ENCODE measurements around the gene DCUN1D3.
"Not testable (repeated sequence)": the region's sequence is repeated elsewhere in the genome, so short reads cannot be mapped to it uniquely, and the experiment has no call there.

The DCUN1D3 gene

DNA sequence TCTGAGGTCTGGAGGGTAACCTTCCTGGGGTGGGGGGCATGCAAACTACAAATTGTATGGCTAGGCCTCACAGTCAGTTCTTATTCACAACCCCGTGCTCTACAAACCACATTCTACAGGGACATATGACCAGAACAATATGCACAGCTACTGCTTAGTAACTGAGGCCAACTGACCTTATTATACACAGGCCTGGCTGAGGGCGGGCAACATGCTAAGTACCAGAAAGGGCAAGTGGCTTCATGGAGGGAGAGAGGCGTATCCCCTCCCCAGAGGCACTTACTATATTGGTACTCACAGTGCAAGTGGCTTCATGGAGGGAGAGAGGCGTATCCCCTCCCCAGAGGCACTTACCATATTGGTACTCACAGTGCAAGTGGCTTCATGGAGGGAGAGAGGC, 39.2 kb downstream of the DCUN1D3 start:
- DNase-seq: not testable (repeated sequence)

DNA sequence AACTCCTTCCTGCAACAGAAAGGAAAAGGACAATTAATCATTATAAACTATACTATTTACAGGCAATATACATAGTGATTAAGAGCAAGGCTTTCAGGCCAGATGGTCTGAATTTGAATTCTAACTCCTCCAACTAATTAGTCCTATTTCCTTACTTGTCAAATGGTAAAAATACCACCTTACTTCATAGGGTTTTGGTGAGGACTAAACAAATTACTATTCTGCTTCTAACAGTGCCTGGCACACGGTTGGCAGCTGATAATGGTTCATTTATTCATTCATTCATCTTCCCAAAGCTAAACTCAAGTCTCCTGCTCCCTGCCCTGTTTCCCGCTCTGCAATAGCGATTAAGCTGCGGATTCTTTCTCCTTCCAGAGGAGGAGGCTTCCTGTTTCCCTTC, 39.8 kb downstream of the DCUN1D3 start:
- no peak for DNase-seq

DNA sequence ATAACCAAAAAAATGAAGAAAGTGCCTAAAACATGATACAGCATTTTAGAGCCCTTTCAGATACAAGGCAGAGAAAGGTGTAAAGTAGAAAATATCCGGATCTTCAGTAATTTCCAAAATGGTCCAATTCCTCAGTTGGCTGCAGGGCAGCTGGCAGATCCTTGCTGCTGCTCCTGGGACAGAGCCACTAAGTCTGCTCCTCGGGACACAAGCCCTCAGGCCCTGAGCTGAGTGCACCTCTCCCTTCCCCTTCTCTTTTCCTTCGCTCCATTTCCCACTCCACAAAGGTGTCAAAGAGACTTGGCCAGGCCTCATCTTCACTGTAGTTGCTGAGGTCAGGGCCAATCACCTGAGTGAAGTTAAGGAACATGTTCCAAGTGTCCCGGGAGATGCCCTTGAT, 40.5 kb downstream of the DCUN1D3 start:
- no peak for DNase-seq

DNA sequence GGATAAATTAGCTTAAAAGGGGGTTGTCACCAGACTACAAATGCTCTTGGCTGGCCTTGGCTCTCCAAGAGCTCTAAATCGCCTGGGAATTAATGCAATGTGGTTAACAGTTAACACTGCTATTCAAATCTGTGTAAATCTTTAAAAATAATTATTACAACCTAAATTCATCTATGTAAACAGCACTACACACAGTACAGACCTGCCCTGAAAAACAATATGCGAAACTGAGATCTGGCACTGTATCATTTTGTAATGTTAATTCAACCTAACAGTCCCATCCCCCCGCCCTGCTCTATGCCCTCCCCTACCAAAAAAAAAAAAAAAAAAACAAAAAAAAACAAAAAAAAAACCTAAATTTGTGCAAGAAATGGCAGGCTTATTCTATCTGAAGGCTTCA, 40.9 kb downstream of the DCUN1D3 start:
- no peak for DNase-seq

DNA sequence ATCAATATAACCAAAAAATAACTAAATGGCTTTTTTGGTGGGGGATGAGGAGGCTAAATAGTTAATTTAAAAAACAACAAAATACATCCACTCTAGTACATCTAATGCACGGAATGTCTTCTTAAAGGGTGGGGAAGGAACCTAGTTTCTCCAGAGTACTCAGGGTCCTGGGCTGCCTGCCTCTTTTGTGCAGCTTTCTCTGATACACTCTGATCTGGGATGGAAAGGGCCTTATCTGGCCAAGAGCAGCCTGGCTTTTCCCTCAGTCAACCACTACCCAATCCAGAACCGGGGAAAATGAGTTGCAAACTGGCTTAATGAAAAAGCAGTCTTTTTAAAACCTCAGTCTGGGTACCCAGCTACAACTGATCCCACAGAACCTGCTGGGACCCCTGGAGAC, 42.9 kb downstream of the DCUN1D3 start:
- DNase-seq: no peak

GRCh38 chr16:20854963-20855362, 45.2 kb downstream of the DCUN1D3 start:
- no peak for DNase-seq

- no peak for DNase-seq
Measured at GRCh38 chr16:20853981-20854620, 46.1 kb downstream of the DCUN1D3 start.

GRCh38 chr16:20853143-20853542, 47.0 kb downstream of the DCUN1D3 start:
- no peak for DNase-seq

- DNase-seq: no peak
Measured at GRCh38 chr16:20851601-20852000, 48.6 kb downstream of the DCUN1D3 start.

- no peak for DNase-seq
Measured at GRCh38 chr16:20850981-20851380, 49.2 kb downstream of the DCUN1D3 start.

DNA sequence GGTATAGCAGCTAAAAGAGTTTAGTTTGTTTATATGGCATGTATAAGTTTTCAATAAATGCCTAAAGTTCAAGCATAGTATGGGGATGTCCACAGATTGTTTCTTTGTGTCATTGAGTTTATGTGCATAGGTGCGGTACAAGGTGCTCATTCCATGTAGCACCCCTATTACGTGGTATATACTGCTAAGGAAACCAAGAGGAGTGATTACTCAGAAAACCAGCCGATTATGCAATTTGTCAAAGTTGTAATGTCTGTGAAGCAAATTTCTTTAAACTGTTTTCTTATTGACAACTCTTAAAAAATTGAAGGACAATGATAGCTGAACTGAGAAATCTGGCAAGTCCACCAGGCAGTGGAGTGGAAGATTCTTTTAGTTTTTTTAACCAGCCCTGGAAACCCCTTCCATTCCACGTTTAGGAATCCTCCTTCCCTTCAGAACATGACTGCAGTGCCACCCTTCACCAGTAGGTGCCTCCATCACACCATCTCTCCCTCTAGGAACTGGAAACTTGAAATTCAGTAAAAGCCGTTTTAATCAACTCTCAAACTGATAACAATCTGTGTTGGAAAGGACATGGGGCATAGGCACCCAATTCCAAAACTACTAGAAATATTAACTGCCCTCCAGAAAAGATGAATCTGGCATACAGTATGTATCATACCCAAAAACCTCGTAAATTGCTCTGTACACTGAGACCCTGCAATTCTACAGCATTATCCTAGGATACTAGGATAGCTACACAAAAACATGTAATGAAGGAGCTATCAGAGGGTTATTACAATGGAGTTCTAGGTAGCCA, 50.4 kb downstream of the DCUN1D3 start:
- DNase-seq: peak; percentile 33

DNA sequence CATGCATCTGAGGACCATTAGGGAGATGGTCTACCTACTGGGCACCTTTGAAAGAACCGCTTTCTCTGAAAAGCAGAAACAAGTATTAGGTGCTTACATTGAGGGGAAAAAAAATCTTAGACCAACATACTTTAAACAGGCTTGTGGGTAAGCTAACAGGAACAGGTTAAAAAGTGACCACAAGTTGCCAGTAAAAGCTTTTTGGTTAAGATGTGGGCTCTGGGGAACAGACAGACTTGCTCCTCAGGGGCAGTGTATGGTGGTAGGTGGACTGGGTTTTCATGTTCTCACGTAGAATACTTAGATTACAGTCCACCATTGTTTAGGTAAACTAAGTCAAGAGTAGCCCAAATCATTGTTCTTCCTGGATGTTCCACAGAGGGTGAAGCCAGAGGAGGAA, 52.6 kb downstream of the DCUN1D3 start:
- no peak for DNase-seq

GRCh38 chr16:20846551-20846950, 53.6 kb downstream of the DCUN1D3 start:
- DNase-seq: no peak

GRCh38 chr16:20846030-20846429, 54.1 kb downstream of the DCUN1D3 start:
- no peak for DNase-seq

- DNase-seq: no peak
Measured at GRCh38 chr16:20844588-20844987, 55.6 kb downstream of the DCUN1D3 start.

DNA sequence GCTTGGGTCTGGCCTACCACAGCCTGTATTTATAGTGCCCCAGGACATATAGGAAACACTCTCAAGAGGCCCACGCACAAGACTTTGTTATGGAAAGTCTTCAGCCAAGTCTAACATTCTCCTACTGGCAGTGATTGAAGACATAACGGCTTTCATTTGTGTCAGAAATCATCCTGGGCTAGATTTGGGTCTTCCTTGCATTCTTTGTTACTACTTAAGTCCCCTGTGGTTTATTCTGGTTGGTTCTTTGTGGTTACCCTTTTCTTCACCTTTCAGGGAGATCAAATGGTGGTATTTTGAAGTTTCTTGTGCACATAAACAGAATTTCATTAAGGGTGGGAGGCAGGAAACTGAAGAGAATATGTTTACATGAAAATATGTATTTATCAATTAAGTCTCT, 56.1 kb downstream of the DCUN1D3 start:
- no peak for DNase-seq

DNA sequence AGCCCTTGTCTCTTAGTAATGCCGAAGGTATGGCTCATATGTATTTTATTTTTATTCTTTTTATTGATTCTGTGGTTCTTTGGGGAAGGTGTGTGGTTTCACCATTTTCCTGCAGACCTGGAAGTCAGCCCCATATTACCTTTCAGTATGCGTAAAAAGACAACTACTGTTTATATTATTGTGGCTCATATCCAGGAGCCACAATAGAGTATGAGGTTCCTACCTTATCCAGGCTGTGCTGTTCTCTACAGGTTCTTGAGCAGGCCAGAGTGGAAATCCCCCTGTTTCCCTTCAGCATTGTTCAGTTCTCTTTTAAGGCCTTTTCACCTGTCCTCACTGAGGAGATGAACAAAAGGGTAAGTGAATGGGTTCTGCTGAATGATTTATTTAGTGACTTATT, 60.7 kb downstream of the DCUN1D3 start:
- DNase-seq: no peak

DNA sequence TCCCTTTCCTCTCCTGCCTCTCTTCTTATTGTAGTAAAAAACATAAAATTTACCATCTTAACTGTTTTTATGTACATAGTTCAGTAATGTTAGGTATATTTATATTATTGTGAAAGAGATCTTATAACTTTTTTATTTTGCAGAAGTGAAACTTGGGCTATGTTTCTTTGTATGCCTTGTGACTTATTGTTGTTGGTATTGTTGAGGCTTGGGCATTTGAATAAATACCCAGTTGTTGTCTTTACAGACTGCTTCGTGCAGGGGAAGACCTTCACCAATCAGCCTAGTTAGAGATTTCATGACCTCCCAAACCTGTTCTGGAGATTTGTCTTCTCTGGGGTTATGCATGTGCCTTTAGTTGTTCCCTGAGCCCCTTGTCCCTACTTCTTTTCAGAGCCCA, 61.9 kb downstream of the DCUN1D3 start:
- DNase-seq: no peak

DNA sequence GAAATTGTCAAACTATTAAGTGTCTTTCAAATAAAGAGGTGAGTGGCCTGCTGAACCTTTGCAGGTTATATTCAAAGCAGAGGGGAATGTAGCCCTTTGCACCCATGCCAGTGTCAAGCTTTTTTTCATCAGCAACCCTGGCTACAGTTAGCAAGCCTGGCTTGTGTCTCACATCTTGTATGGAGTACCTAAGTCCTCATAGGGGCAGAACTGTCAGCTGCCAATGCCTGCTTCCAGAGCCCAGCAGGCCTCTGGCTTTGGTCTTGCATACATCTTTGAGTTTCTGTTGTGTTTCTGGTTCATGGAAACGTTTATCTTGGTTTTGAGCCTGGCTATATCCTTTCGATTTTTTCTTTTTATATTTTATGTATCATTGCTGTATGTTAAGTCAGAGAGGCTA, 67.1 kb downstream of the DCUN1D3 start:
- DNase-seq: no peak

DNA sequence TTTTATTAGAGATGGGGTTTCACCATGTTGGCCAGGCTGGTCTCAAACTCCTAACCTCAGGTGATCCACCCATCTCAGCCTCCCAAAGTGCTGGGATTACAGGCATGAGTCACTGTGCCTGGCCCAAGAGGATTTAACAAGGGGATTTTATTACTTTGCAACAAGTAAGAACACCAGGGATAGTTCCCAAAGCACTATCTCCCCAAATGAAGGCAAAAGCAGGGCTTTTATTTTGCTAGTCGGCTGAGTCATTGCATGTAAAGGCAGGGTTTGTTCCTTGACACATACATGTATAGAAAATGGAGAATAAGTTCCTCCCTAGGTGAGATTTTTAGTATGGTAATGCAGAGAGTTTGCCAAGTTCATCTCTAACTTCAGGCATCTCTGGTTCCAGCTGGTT, 69.8 kb downstream of the DCUN1D3 start:
- no peak for DNase-seq

GRCh38 chr16:20829536-20829935, 70.6 kb downstream of the DCUN1D3 start:
- DNase-seq: no peak

GRCh38 chr16:20826039-20826566, 74.1 kb downstream of the DCUN1D3 start:
- DNase-seq: no peak

DNA sequence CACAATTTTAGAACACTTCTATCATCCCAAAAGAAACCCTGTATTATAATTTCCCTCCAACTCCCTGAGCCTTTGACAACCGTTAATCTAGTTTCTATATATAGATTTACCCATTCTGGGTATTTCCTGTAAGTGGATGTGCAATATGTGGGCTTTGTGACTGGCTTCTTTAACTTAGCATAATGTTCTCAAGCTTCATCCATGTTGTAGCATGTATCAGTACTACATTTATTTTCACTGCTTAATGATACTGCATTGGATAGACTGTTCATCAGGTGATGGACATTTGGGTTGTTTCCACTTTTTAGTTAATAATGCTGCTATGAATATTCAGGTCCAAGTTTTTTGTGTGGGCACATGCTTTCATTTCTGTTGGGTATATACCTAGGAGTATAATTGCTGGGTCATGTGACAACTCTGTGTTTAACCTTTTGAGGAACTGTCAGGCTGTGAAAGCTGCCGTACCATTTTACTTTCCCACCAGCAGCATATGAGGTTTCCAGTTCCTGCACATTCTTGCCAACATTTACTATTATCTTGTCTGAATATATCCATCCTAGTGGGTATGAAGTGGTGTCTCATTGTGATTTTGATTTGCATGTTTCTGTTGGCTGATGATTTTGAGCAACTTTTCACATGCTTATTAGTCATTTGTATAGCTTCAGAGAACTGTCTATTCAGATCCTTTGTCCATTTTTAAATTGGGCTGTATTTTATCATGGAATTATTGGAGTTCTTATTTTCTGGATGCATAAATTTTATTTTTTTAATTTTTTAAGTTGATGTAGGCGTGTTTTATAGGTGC, 77.4 kb downstream of the DCUN1D3 start:
- DNase-seq: no peak

DNA sequence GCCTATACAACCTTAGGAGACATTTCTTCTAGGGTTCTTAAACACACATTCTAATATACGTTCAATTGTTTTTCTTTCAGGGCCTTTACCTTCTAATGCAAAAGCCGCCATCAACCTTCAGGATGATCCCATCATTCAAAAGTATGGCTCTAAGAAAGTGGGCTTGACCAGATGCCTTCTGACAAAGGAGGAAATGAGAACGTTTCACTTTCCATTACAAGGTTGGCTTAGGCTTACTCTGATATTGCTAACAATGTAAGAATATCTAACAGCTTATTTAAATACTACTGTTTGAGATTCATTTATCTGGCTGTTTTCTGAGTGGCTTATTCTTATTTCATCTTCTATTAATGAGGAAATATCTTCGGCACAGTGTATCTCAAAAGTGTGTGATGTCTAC, 78.5 kb downstream of the DCUN1D3 start:
- no peak for DNase-seq

Measured in activated effector memory CD4-positive, alpha-beta T cell treated with Interleukin-2 at 50 U/mL for 16 hours (primary cell).